ENCODE results near the gene MACROD2. TPM values are rescaled to one million over a fixed set of nuclear protein-coding genes. Genes with fewer than 3 reads are reported as not detected.

MACROD2 gene
- total RNA-seq, 1 experiment from 2014 or later: 1.6 TPM

DNA sequence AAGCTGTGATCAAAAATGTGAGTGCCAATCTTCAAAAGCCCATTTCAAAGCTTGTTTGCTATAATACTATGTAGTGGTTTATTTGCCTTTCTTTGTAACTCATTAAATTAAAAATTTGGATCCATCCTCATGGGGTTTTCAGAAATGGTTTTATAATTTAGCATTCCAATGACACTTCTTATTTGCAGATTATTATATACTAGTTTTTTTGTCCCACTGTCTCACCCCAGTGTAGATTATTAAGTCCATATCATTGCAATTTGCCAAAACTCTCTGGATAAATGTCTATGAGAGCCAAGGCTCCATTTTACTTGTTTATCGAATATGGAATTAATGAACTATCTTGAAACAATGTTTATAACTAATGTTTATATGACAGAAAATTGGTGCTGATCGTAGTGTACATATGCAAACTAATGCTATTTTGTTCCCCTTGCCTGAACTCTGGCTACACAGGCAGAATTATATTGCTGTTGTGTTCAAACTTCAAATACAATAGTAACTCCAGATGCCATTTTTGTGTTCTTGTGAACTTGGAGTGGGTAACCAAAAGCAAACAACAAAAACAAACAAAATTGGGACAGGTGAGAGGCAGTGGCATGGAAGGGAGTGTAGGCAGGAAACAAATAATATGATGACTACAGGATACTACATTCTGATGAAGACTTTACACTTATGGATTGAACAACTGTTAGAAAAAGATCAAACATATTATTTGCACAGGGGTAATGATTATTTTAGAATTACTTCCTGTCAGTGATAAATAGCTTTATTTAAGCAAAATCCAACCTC, 649.2 kb downstream of the MACROD2 start:
- no peaks in the 10 kb centered on the region for H3K9me3 ChIP-seq (ENCODE audit: control insufficient read depth, low read depth, low read length)
- H3K27ac Mint-ChIP-seq: peak overlapping the region in 1 of 3 experiments; percentile 35; a peak in 1 of 7 replicates
- H2AK5ac ChIP-seq (ENCODE audit: insufficient read length, low read length): no peak overlapping the region
- H3K27ac ChIP-seq (ENCODE audit: insufficient read length, low read depth, low read length): no peak overlapping the region
- H2AFZ ChIP-seq (ENCODE audit: low read length): no peak overlapping the region
- no peaks in the 10 kb centered on the region for H3K27me3 Mint-ChIP-seq (ENCODE audit: low read depth)
- H3K9ac ChIP-seq (ENCODE audit: extremely low read depth, insufficient read length, low read length): no peak overlapping the region
- no peak for DNase-seq
- H3K23me2 ChIP-seq (ENCODE audit: insufficient read length, low read depth, low read length, poor library complexity, severe bottlenecking): no peaks in the 10 kb centered on the region
- H4K5ac ChIP-seq (ENCODE audit: insufficient read length, low read depth, low read length): no peak overlapping the region
- H2BK5ac ChIP-seq (ENCODE audit: insufficient read length, low read length): no peak overlapping the region
- no CpG with 5 or more reads among the region's 2 CpGs for WGBS (ENCODE audit: extremely low coverage, insufficient read length, low lambda C conversion rate)
- no peak overlapping the region for H2BK120ac ChIP-seq (ENCODE audit: low read depth, low read length, poor library complexity, severe bottlenecking)
- no peak overlapping the region for H2BK15ac ChIP-seq (ENCODE audit: low read depth, low read length)
- H3K4me1 ChIP-seq (ENCODE audit: insufficient read depth, low read length): no peaks in the 10 kb centered on the region
- H3K4me3 Mint-ChIP-seq: no peak overlapping the region
- H2BK12ac ChIP-seq (ENCODE audit: insufficient read length, low read depth, low read length): no peak overlapping the region
- no peak overlapping the region for H3K18ac ChIP-seq (ENCODE audit: insufficient read length, low read depth, low read length)
- H3K23ac ChIP-seq (ENCODE audit: insufficient read length, low read depth, low read length): no peak overlapping the region
- H3T11ph ChIP-seq (ENCODE audit: low read length): no peak overlapping the region
- no peaks in the 10 kb centered on the region for H3K79me2 ChIP-seq (ENCODE audit: insufficient read depth, low read length)
- H2BK20ac ChIP-seq (ENCODE audit: low read depth, low read length, poor library complexity, severe bottlenecking): no peak overlapping the region
- H3K4me2 ChIP-seq (ENCODE audit: insufficient read depth, insufficient read length, low read length): no peak overlapping the region
- H3K4me1 Mint-ChIP-seq: peaks cover 2 to 3% of the 10 kb centered on the region in 2 experiments; a peak in 1 of 4 replicates
- TF ChIP-seq, protein P1, sequence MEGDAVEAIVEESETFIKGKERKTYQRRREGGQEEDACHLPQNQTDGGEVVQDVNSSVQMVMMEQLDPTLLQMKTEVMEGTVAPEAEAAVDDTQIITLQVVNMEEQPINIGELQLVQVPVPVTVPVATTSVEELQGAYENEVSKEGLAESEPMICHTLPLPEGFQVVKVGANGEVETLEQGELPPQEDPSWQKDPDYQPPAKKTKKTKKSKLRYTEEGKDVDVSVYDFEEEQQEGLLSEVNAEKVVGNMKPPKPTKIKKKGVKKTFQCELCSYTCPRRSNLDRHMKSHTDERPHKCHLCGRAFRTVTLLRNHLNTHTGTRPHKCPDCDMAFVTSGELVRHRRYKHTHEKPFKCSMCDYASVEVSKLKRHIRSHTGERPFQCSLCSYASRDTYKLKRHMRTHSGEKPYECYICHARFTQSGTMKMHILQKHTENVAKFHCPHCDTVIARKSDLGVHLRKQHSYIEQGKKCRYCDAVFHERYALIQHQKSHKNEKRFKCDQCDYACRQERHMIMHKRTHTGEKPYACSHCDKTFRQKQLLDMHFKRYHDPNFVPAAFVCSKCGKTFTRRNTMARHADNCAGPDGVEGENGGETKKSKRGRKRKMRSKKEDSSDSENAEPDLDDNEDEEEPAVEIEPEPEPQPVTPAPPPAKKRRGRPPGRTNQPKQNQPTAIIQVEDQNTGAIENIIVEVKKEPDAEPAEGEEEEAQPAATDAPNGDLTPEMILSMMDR (conservative IDR thresholded peaks at IDR 0.05): no peak
- no peaks in the 10 kb centered on the region for H3K79me1 ChIP-seq (ENCODE audit: insufficient read depth, low read depth, low read length, poor library complexity, severe bottlenecking)
- no peaks in the 10 kb centered on the region for H4K20me1 ChIP-seq (ENCODE audit: control insufficient read depth, insufficient read depth, insufficient read length)
- H3K14ac ChIP-seq (ENCODE audit: insufficient read depth, low read length): no peak overlapping the region
- peaks cover 12 to 15% of the 10 kb centered on the region in 2 experiments; a peak in 4 of 5 replicates for H3K9me3 Mint-ChIP-seq
- no peak overlapping the region for H3K56ac ChIP-seq (ENCODE audit: insufficient read length, low read depth, low read length)
- peaks cover 0 to 14% (median 5%) of the 10 kb centered on the region in 3 experiments; a peak in 5 of 7 replicates for H3K36me3 Mint-ChIP-seq (ENCODE audit: insufficient read depth in 1 of 3, low read depth in 3 of 3)
- H3K27me3 ChIP-seq (ENCODE audit: insufficient read depth, low read length): no peaks in the 10 kb centered on the region
- no peak overlapping the region for H3K4ac ChIP-seq (ENCODE audit: low read depth, low read length)
- H4K8ac ChIP-seq (replicated peaks; ENCODE audit: insufficient read length, low read depth, low read length): no peak overlapping the region
- no peak overlapping the region for H4K91ac ChIP-seq (ENCODE audit: insufficient read length, low read depth, low read length)

Measured in H9 (cell line).